Panc1 (cell line): ENCODE results near the gene TRNAU1AP. TPM values are rescaled to one million over a fixed set of nuclear protein-coding genes. Genes with fewer than 3 reads are reported as not detected.
A peak's percentile ranks its signal among the peaks of the same experiment; 100 is the strongest.

Source experiments
- ATAC-seq: fragments of 200-7000 bp; cut with Tn5 transposase; 2 replicates; pipeline ENCODE4 v1.9.1; 2020; ENCODE audit warnings: mild to moderate bottlenecking, moderate library complexity
- BruUV-seq: library from RNA; stranded (reverse); fragments of 400-500 nt; replicated peaks from 2 replicates; lab custom pipeline; 2021; lab: Mats Ljungman, UMichigan
- CTCF ChIA-PET: fragments of 300-600 bp; sonication (Branson Sonifier 250); formaldehyde crosslinking; loops from one replicate; lab custom pipeline; 2022; ENCODE audit warnings: antibody characterized with exemption; lab: Charles Lee
- POLR2A ChIA-PET: fragments of 300-600 bp; sonication (Branson Sonifier 250); formaldehyde crosslinking; loops from one replicate; lab custom pipeline; 2022; ENCODE audit warnings: antibody characterized with exemption; lab: Charles Lee
- DNase-seq: peaks from one replicate; pipeline ENCODE4 v3.0.0-alpha.2; 2010; ENCODE audit warnings: low read depth, low spot score
- H3K27ac ChIP-seq: 2 replicates; pipeline ENCODE4 v1.5.1; 2011; ENCODE audit warnings: mild to moderate bottlenecking, low read length, inconsistent platforms
- H3K27me3 ChIP-seq: fragments of 200-500 bp; sonication (Bioruptor generic); 2 replicates; pipeline ENCODE4 v1.6.0; 2014; ENCODE audit warnings: low read length, inconsistent platforms; ENCODE audit not compliant: control insufficient read depth, insufficient read depth
- H3K36me3 ChIP-seq: fragments of 200-500 bp; sonication (Bioruptor generic); 2 replicates; pipeline ENCODE4 v1.5.1; 2014; ENCODE audit warnings: inconsistent platforms, mild to moderate bottlenecking, low read length, moderate library complexity; ENCODE audit not compliant: control insufficient read depth, insufficient read depth
- H3K4me1 ChIP-seq: 2 replicates; pipeline ENCODE4 v1.5.1; 2011; ENCODE audit warnings: inconsistent platforms, mild to moderate bottlenecking, low read length, moderate library complexity; ENCODE audit not compliant: control insufficient read depth, insufficient read depth
- H3K4me3 ChIP-seq, 2 experiments: 2 replicates each; pipeline ENCODE4 v1.5.1; 2011 to 2012; ENCODE audit warnings: low read depth in 2 of 2, low read length in 2 of 2, mild to moderate bottlenecking in 2 of 2, inconsistent platforms in 1 of 2, moderate library complexity in 1 of 2
- H3K9me3 ChIP-seq: fragments of 200-500 bp; sonication (Bioruptor generic); 2 replicates; pipeline ENCODE4 v1.5.1; 2014; ENCODE audit warnings: low read depth, mild to moderate bottlenecking, inconsistent platforms, low read length, moderate library complexity; ENCODE audit not compliant: control insufficient read depth, insufficient read depth
- POLR2AphosphoS5 ChIP-seq: IDR thresholded peaks from 2 replicates; pipeline ENCODE4 v1.6.1; 2012; ENCODE audit warnings: mild to moderate bottlenecking, low read depth, low read length, moderate library complexity
- SIN3A ChIP-seq: IDR thresholded peaks from 2 replicates; pipeline ENCODE4 v1.6.1; 2012; ENCODE audit warnings: low read depth, mild to moderate bottlenecking, low read length, moderate library complexity, borderline replicate concordance; ENCODE audit not compliant: insufficient read depth
- TCF7L2 ChIP-seq: IDR thresholded peaks from 2 replicates; pipeline ENCODE4 v1.6.1; 2011; ENCODE audit warnings: mild to moderate bottlenecking, low read depth, low read length, inconsistent platforms
- in situ Hi-C: cut with HindIII; loops from 2 replicates; pipeline ENCODE4 v1.10.0; 2016; ENCODE audit warnings: low sequenced_read_pairs, low pct_unique_long_range_greater_than_20kb
- intact Hi-C: fragments of 100-400 bp; cut with micrococcal nuclease; formaldehyde crosslinking; loops from one replicate; pipeline ENCODE4 v1.10.0; 2022; ENCODE audit not compliant: unreplicated experiment
- total RNA-seq: library from RNA; stranded (reverse); gene quantifications from one replicate; pipeline ENCODE4 v1.2.1, GENCODE V29; 2021; ENCODE audit not compliant: unreplicated experiment
- TF ChIP-seq, protein P1 (sequence below): fragments of 450-650 bp; IDR thresholded peaks from 2 replicates; pipeline ENCODE4 v1.5.1; 2017; ENCODE audit warnings: mild to moderate bottlenecking
- TF ChIP-seq, protein P2 (sequence below), 2 experiments: IDR thresholded peaks; 2 replicates each; pipeline ENCODE4 v1.6.1; 2011 to 2012; ENCODE audit warnings: low read depth in 2 of 2, control low read depth in 1 of 2, low read length in 1 of 2, mild to moderate bottlenecking in 1 of 2, moderate library complexity in 1 of 2; ENCODE audit not compliant: insufficient read depth in 1 of 2

Gene TRNAU1AP
- total RNA-seq, 1 experiment from 2014 or later: 39.1 TPM

DNA sequence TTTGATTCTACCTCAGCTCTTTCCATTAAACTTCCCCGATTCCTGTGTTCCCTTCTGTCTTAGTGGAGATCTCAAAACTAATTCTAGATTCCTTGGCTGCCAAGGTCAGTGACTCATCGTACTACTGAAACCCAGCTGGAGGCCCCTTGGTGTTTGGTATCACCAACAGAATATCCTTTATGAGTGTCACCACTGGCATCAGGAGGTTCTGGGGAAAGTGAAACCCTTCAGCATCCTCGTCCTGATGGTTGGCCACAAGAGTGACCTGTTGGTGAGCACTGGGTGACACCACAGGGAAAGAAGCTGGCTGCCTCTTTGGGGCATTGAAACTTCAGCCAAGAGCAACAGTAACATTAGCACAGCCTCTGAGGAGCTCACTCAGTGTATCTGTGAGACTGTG lies 48.8 kb downstream of the TRNAU1AP start:
- ChIA-PET POLR2A (interaction anchor here (0.6 to 0.7 kb wide), 2 partner anchors 20 to 85 kb away, joined by 3 to 5 read pairs; no protein-coding TSS in a partner anchor), CTCF (no interaction called here)
- intact Hi-C loops (loop anchor here (5.0 kb wide), 1 partner anchor 84 kb away; no protein-coding TSS in a partner anchor), in situ Hi-C loops (no loop called here)
- Histone ChIP-seq H3K4me3 (no peak overlapping the region), H3K27ac (peak overlapping the region; percentile 5; the same call in 1 of the 2 replicates), H3K36me3 (no peaks in the 10 kb centered on the region; the same call in none of the 2 replicates), H3K9me3 (no peaks in the 10 kb centered on the region), H3K4me1 (peaks cover 8% of the 10 kb centered on the region), H3K27me3 (no peaks in the 10 kb centered on the region)
- TF ChIP-seq TCF7L2 (no peak), POLR2AphosphoS5 (no peak), SIN3A (no peak)
- TF ChIP-seq, protein P1, sequence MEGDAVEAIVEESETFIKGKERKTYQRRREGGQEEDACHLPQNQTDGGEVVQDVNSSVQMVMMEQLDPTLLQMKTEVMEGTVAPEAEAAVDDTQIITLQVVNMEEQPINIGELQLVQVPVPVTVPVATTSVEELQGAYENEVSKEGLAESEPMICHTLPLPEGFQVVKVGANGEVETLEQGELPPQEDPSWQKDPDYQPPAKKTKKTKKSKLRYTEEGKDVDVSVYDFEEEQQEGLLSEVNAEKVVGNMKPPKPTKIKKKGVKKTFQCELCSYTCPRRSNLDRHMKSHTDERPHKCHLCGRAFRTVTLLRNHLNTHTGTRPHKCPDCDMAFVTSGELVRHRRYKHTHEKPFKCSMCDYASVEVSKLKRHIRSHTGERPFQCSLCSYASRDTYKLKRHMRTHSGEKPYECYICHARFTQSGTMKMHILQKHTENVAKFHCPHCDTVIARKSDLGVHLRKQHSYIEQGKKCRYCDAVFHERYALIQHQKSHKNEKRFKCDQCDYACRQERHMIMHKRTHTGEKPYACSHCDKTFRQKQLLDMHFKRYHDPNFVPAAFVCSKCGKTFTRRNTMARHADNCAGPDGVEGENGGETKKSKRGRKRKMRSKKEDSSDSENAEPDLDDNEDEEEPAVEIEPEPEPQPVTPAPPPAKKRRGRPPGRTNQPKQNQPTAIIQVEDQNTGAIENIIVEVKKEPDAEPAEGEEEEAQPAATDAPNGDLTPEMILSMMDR: no peak
- TF ChIP-seq, protein P2, sequence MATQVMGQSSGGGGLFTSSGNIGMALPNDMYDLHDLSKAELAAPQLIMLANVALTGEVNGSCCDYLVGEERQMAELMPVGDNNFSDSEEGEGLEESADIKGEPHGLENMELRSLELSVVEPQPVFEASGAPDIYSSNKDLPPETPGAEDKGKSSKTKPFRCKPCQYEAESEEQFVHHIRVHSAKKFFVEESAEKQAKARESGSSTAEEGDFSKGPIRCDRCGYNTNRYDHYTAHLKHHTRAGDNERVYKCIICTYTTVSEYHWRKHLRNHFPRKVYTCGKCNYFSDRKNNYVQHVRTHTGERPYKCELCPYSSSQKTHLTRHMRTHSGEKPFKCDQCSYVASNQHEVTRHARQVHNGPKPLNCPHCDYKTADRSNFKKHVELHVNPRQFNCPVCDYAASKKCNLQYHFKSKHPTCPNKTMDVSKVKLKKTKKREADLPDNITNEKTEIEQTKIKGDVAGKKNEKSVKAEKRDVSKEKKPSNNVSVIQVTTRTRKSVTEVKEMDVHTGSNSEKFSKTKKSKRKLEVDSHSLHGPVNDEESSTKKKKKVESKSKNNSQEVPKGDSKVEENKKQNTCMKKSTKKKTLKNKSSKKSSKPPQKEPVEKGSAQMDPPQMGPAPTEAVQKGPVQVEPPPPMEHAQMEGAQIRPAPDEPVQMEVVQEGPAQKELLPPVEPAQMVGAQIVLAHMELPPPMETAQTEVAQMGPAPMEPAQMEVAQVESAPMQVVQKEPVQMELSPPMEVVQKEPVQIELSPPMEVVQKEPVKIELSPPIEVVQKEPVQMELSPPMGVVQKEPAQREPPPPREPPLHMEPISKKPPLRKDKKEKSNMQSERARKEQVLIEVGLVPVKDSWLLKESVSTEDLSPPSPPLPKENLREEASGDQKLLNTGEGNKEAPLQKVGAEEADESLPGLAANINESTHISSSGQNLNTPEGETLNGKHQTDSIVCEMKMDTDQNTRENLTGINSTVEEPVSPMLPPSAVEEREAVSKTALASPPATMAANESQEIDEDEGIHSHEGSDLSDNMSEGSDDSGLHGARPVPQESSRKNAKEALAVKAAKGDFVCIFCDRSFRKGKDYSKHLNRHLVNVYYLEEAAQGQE (IDR thresholded peaks at IDR 0.05; ENCODE audit: insufficient read depth in 1 of 2, low read depth in 2 of 2, low read length in 1 of 2): no peak
- no TSS peak for BruUV-seq
- DNase-seq: no peak
- peak; percentile 73 for ATAC-seq

GRCh38 chr1:28602536-28603439 lies 49.9 kb downstream of the TRNAU1AP start:
- Histone ChIP-seq H3K27me3 (no peaks in the 10 kb centered on the region), H3K36me3 (no peaks in the 10 kb centered on the region; the same call in none of the 2 replicates), H3K4me3 (no peak overlapping the region), H3K27ac (no peak overlapping the region), H3K9me3 (no peaks in the 10 kb centered on the region), H3K4me1 (peaks cover 8% of the 10 kb centered on the region)
- ChIA-PET CTCF (interaction anchor here (0.6 to 0.9 kb wide), 11 partner anchors 13 to 1971 kb away, joined by 3 to 6 read pairs (median 3); no protein-coding TSS in a partner anchor), POLR2A (interaction anchor here (0.5 to 0.7 kb wide), 2 partner anchors 21 to 23 kb away, joined by 3 to 6 read pairs; no protein-coding TSS in a partner anchor)
- no TSS peak for BruUV-seq
- TF ChIP-seq TCF7L2 (no peak), SIN3A (no peak)
- peak; percentile 43 for DNase-seq
- ATAC-seq: peak; percentile 61
- intact Hi-C loops (loop anchor here (5.0 kb wide), 1 partner anchor 85 kb away; no protein-coding TSS in a partner anchor), in situ Hi-C loops (no loop called here)
